ENCODE results near the gene ARHGAP45. TPM values are rescaled to one million over a fixed set of nuclear protein-coding genes. Genes with fewer than 3 reads are reported as not detected.

Gene ARHGAP45
- total RNA-seq, 4 donors from 2014 or later: 11.5 to 13.4 (median 12.6) TPM

- H3K27me3 ChIP-seq: peaks cover 41% of the 10 kb centered on the region
- H3K27ac ChIP-seq: peak overlapping the region; percentile 1
- TF ChIP-seq POLR2A (IDR thresholded peaks at IDR 0.05): no peak
- no peak for TF ChIP-seq CTCF (IDR thresholded peaks at IDR 0.05)
- no peak for TF ChIP-seq EP300 (IDR thresholded peaks at IDR 0.05)
- no peak for TF ChIP-seq POLR2AphosphoS5 (IDR thresholded peaks at IDR 0.05)
- no peaks in the 10 kb centered on the region for H3K36me3 ChIP-seq
- peak overlapping the region; percentile 52 for H3K4me3 ChIP-seq
- no peaks in the 10 kb centered on the region for H3K9me3 ChIP-seq
- peak in 1 of 2 donors; percentile 64 for DNase-seq (ENCODE audit: low spot score in 2 of 2)
- peaks cover 62% of the 10 kb centered on the region for H3K4me1 ChIP-seq
- 3% methylated on average over 7 of the region's 38 CpGs for WGBS
Measured at GRCh38 chr19:1067341-1067957, 482 bp downstream of the ARHGAP45 start.

- H3K9me3 ChIP-seq: no peaks in the 10 kb centered on the region
- no peaks in the 10 kb centered on the region for H3K36me3 ChIP-seq
- TF ChIP-seq POLR2A (IDR thresholded peaks at IDR 0.05) (no peak), EP300 (IDR thresholded peaks at IDR 0.05) (no peak), CTCF (IDR thresholded peaks at IDR 0.05) (no peak), POLR2AphosphoS5 (IDR thresholded peaks at IDR 0.05) (no peak)
- H3K27me3 ChIP-seq: peaks cover 41% of the 10 kb centered on the region
- 64% methylated on average over 21 of the region's 45 CpGs for WGBS
- peaks cover 62% of the 10 kb centered on the region for H3K4me1 ChIP-seq
- H3K4me3 ChIP-seq: peak overlapping the region; percentile 52
- DNase-seq (ENCODE audit: low spot score in 2 of 2): peak in 1 of 2 donors; percentile 76
- H3K27ac ChIP-seq: peak overlapping the region; percentile 26
Measured at GRCh38 chr19:1068009-1069001, 1.3 kb downstream of the ARHGAP45 start.

- no peak overlapping the region for H3K27ac ChIP-seq
- WGBS: 47% methylated on average over 21 of the region's 25 CpGs
- peak in 1 of 2 donors; percentile 78 for DNase-seq (ENCODE audit: low spot score in 2 of 2)
- peaks cover 69% of the 10 kb centered on the region for H3K4me1 ChIP-seq
- peak overlapping the region; percentile 52 for H3K4me3 ChIP-seq
- H3K36me3 ChIP-seq: no peaks in the 10 kb centered on the region
- H3K27me3 ChIP-seq: peaks cover 41% of the 10 kb centered on the region
- TF ChIP-seq POLR2AphosphoS5 (IDR thresholded peaks at IDR 0.05) (peak in 1 of 3 donors; percentile 30), POLR2A (IDR thresholded peaks at IDR 0.05) (no peak)
- no peaks in the 10 kb centered on the region for H3K9me3 ChIP-seq
Measured at GRCh38 chr19:1069009-1069779, 2.2 kb downstream of the ARHGAP45 start.

GRCh38 chr19:1070576-1070930 lies 3.6 kb downstream of the ARHGAP45 start:
- Histone ChIP-seq H3K9me3 (no peaks in the 10 kb centered on the region), H3K27me3 (peaks cover 41% of the 10 kb centered on the region), H3K27ac (no peak overlapping the region), H3K4me3 (no peak overlapping the region), H3K4me1 (peaks cover 61% of the 10 kb centered on the region), H3K36me3 (no peaks in the 10 kb centered on the region)
- no peak for TF ChIP-seq EP300 (IDR thresholded peaks at IDR 0.05)
- DNase-seq (ENCODE audit: low spot score in 2 of 2): no peak
- 30% methylated on average over 20 of the region's 21 CpGs for WGBS

GRCh38 chr19:1070931-1071791 lies 4.2 kb downstream of the ARHGAP45 start:
- no peaks in the 10 kb centered on the region for H3K36me3 ChIP-seq
- no CpG with 5 or more reads among the region's 99 CpGs for WGBS
- peaks cover 41% of the 10 kb centered on the region for H3K27me3 ChIP-seq
- DNase-seq (ENCODE audit: low spot score in 2 of 2): peak in 1 of 2 donors; percentile 65
- TF ChIP-seq POLR2A (IDR thresholded peaks at IDR 0.05): no peak
- no peak for TF ChIP-seq CTCF (IDR thresholded peaks at IDR 0.05)
- no peak for TF ChIP-seq EP300 (IDR thresholded peaks at IDR 0.05)
- no peak for TF ChIP-seq POLR2AphosphoS5 (IDR thresholded peaks at IDR 0.05)
- peak overlapping the region; percentile 37 for H3K4me3 ChIP-seq
- no peaks in the 10 kb centered on the region for H3K9me3 ChIP-seq
- H3K27ac ChIP-seq: no peak overlapping the region
- peaks cover 55% of the 10 kb centered on the region for H3K4me1 ChIP-seq

Data from suprapubic skin (tissue), 4 donors.